ENCODE measurements around the gene TMEM158.

Gene TMEM158

DNA sequence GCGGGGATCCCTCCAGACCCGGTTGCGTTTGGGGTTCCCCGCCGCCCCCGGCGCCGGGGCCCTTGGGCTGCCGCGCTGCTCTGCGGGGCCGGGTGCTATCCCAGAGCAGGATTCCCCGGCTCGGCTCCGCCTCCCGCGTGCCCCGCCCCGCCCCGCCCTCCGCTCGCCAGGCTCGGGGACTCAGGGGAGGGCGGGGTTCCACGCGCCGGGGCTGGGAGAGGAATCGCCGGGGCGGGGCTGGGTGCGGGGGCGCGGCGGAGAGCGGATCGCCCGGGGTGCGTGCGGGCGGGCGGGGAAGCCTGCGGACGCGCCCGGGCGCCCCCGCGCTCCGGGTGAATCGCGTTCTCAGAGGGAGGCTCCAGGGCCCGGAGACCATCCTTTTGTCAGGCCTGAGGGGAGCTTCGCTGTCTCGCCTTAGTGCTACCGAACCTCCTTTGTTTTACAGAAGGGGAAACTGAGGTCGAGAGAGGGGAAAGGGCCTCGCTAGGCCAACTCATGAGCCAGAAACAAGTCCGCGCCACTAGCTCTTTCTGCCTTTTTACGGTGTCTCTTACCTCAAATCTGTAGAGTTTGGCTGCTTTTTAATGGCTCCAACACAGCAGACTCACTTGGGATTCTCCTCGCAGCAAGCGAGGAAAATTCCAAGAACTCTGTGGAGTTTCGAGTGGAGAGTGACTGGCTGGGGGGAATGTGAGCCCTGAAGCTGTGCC lies at the start of gene TMEM158:
TSS of gene TMEM158 (minus strand) at position 82 of the 710 bp plus-strand sequence. CDS start 260 bp downstream, outside the sequence.
- DNase-seq (ENCODE audit: low read depth, low spot score): no peak
- peak within 1 kb of the TSS; percentile 75 for H3K4me3 ChIP-seq (ENCODE audit: low read depth, low read length)
- ChIA-PET CTCF (interaction anchor here (1.1 to 9.1 kb wide), 13 partner anchors 16 to 287 kb away, joined by 3 to 239 read pairs (median 15); no protein-coding TSS in a partner anchor), POLR2A (interaction anchor here (0.6 to 1.5 kb wide), 3 partner anchors 162 to 564 kb away, joined by 3 to 6 read pairs (median 3); partner anchors contain the start of gene LARS2)
- no peak for TF ChIP-seq CTCF (IDR thresholded peaks at IDR 0.05; ENCODE audit: insufficient read depth, low read length, missing control alignments)

- POLR2A ChIA-PET: no interaction called here
- no peak for DNase-seq (ENCODE audit: low read depth, low spot score)
- CTCF ChIA-PET: no interaction called here
- TF ChIP-seq CTCF (IDR thresholded peaks at IDR 0.05; ENCODE audit: insufficient read depth, low read length, missing control alignments): no peak
- no peak overlapping the region for H3K4me3 ChIP-seq (ENCODE audit: low read depth, low read length)
Observed at GRCh38 chr3:45275006-45275704, 49.1 kb upstream of the TMEM158 start.

DNA sequence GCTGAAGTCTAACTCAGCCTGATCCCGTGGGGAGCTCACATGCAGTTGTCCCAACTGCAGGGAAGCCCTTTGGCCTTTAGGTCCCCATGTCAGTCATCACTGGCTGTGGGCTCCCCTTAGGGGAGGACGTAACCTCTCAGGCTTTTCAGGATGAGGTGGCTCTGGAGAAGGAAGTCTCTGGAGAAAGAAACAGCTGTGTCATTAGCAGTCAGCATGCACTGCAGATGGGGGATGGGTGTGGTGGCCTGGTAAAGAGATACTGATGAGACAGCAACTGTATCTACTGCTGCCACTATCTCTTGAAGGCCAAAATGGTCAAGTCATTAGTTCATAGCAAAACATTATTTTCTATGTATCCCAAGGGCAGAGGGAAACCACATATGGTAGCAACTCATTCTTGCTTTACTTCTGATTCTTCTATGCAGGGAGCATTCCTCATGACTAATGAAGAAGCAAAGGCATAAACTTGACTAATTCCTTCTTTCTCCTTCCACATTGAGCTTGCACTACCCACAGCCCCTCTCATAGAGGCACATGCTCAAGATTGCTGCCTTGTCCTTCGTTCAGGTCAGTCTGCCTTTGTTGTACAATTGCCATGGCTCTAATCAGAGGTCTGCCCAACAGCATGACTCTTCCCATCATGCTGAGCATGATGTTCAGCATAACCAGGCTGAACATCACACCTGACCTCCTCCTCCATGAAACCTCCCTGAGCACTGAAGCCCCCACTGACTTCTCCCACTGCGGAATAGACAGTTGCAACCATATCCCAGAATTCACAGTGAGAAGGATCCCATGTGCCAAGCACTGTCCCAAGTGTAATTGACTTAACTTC lies 47.8 kb upstream of the TMEM158 start:
- ChIA-PET POLR2A (no interaction called here), CTCF (no interaction called here)
- H3K4me3 ChIP-seq (ENCODE audit: low read depth, low read length): no peak overlapping the region
- TF ChIP-seq CTCF (IDR thresholded peaks at IDR 0.05; ENCODE audit: insufficient read depth, low read length, missing control alignments): no peak
- DNase-seq (ENCODE audit: low read depth, low spot score): no peak

DNA sequence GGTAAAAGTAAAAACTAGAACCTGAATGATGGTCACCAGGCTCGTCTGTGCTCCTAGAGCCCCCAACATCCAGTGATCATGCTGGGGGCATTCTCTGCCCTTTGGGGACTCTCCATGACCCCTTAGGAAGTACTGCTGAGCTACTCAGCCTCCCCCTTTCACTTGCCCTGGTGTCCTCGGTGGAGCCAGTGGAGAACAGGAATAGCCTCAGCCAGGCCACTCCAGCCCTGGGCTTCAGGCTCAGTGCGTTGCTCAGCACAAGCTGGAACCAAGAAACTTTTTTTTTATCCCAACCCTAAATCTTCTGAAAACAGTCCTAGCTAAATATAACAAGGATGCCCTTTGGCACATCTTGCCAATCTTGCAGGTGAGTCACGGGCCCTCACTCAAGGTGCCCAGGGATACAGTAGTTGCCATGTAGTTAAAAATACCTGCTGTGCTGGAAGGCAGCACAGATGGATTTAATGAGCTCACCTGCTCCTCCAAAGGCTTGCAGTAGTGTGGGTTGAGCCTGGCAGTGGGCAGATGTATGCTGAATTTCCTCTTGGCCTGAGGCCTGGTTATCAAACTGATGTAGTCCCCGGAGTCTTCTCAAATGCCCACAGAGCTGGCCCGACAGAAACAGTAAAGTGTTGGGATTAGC lies 46.9 kb upstream of the TMEM158 start:
- ChIA-PET POLR2A (no interaction called here), CTCF (interaction anchor here (0.6 to 1.2 kb wide), 2 partner anchors 14 to 85 kb away, joined by 3 read pairs; no protein-coding TSS in a partner anchor)
- TF ChIP-seq CTCF (IDR thresholded peaks at IDR 0.05; ENCODE audit: insufficient read depth, low read length, missing control alignments): no peak
- DNase-seq (ENCODE audit: low read depth, low spot score): no peak
- H3K4me3 ChIP-seq (ENCODE audit: low read depth, low read length): no peak overlapping the region

DNA sequence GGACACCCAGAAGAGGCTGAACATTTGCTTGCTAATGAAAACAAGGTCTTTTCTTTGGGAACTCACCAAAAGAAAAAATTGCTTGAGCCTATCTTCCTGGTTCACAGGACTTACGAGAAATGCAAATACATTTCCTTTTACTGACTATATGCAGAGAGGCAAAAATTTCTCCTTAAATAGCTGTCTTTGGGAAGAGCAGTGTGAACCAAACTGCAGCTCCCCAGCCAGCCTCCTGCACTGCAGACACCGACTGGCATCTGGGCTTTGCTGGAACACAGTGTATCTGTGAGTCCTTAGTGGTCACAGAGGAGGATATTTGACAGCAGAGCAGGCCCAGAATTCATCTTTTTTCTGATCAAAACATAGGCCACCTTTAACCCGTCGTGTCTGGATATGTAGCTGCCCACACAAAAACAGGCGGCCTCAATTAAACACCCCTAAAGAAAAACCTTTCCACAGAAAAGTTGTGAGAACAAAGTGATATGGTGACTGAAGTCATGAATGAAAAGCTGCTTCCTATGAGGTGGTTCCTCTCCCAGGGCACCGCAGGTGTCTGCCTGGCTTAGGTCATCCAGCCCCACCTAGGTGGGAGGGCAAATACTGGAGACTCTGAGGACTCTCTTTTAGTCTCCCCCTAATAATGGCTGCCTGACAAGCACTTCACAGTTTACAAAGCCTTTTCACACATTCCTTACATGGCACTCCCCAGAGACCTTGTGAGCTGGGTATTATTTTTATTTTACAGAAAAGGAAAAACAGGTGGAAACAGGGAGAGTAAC lies 46.1 kb upstream of the TMEM158 start:
- DNase-seq (ENCODE audit: low read depth, low spot score): no peak
- no peak for TF ChIP-seq CTCF (IDR thresholded peaks at IDR 0.05; ENCODE audit: insufficient read depth, low read length, missing control alignments)
- CTCF ChIA-PET: interaction anchor here (0.6 to 1.2 kb wide), 2 partner anchors 15 to 85 kb away, joined by 3 read pairs; no protein-coding TSS in a partner anchor
- POLR2A ChIA-PET: no interaction called here
- H3K4me3 ChIP-seq (ENCODE audit: low read depth, low read length): no peak overlapping the region

All from AG04449 (cell line).